HG03378 (cell line): ENCODE results near the gene GRM7.

Experiments
- ATAC-seq: cut with Tn5 transposase; IDR thresholded peaks from one replicate; pipeline ENCODE4 v1.9.1; 2021; ENCODE audit warnings: mild to moderate bottlenecking, moderate library complexity; ENCODE audit not compliant: unreplicated experiment

The GRM7 gene

DNA sequence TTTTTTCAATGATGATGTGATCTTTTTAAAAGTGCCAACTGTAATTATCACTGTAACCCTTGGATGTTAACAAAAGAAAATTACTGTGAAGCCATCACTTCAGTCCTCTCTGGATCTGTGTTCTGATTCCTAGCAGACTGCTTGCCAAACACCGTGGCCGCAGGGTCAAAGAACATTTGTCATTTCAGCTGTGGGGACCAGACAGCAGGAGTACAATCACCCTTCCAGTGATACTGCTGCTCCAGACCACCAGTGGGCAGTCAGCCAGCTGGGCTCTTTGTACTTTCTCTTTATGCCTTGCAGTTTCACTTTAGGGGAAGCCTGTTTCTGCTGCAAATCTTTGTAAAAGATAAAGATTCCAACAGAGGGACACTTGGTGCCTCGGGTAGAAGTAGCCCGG lies 770.0 kb downstream of the GRM7 start:
- no peak for ATAC-seq

DNA sequence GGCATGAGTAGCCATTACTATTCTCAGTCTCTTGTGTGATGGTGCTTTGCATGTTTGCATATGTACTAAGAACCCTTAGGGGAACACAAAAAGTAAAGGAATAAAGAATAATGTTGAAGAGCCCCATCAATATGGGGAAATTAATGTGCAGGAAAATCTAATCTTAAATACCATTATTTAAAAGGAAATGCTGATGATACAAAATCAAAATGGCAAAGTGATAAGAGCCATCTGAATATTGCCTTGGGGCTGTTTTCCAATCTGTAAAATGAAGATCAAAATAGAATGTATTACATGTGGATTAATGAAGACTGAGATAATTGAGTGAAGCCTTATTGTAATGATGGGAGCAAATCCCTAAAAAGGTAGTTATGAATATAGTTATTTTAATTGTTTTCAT lies 771.4 kb downstream of the GRM7 start:
- no peak for ATAC-seq

DNA sequence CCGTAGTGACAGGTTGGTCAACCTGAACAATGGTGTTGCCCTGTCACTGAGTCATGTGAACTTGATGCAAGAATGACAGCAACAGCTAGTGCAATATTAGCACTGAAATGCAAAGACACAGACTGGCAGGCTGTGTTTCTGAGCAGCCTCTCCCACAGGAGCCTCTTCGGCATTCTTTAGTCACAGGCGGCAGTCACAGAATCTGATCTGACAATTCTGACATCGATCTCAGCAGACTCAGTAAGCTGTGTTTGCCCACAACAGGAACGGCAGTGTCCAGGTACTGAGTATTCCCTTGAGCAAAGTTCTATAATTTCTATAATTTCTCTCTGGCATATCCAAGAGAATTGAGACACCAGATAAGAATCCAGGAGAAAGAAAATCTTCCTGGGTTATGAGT lies 776.8 kb downstream of the GRM7 start:
- ATAC-seq = no peak

DNA sequence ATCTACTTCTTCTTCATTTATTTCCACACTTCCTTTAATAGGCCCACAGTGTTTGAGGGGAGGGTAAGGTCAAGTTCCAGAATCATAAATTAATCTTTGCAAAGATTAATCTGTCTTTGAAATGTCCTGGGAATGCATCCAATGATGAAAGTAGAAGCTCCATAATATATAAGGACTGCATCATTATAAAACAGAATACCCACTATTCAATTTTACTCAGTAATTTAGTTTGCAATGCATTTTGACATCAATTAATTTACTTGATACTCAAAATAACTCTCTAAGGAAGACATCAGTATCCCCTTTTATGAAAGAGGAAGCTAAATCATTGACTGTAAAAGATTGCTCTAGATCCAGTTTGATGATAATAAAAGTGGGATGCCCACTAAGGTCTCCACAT lies 777.2 kb downstream of the GRM7 start:
- ATAC-seq = no peak

DNA sequence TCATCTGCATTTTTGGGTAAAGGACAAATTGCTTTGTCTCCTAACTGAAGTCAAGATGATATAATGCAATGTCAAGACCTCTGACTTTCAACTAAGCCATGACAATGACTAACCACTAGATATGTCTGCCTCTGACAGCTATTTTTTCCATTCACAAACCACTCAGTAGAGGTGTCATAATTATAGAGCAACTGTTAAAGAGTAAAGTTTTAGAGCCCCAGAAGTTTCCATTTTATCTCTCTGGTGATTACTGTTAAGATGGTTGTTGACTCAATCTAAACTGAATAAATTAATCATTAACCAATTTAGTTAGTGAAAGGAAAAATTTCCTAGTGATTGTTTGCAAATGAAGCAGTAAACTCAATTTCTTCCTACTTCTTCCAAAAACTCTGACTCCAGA lies 779.9 kb downstream of the GRM7 start:
- no peak for ATAC-seq

DNA sequence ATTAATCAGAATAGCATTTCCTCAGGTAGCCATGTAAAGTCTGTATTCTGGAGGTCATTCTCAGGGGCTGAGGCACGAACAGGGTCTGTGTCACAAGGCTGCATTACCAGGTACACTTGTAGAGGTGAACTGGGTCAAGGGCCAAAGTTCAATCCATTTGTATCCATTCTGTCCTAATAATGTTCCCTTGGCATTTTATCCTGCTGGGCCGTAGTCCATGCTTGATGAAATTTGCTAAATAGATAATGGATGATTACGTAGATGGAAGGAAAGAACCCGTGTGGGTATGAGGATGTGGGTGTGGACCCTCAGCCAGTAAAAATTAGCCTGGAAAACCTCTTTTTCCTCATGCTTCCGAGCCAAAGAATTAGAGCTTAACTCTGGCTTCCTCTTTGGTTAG lies 785.9 kb downstream of the GRM7 start:
- ATAC-seq = no peak

DNA sequence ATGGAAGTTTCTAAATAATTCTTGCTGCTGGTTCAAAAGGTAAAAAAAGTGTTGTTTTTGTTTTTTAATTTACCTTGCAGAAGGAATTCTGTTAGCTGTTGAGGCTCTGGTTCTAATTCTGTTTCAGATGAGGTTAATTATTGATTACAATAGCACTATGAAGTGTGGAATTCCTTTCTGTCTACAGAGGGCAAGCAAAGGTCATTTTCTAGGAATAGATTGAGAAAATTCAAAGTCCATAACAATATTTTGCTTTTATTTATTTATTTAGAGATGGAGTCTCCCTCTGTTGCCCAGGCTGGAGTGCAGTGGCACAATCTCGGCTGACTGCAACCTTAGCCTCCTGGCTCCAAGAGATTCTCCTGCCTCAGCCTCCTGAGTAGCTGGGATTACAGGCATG lies 789.6 kb downstream of the GRM7 start:
- no peak for ATAC-seq

DNA sequence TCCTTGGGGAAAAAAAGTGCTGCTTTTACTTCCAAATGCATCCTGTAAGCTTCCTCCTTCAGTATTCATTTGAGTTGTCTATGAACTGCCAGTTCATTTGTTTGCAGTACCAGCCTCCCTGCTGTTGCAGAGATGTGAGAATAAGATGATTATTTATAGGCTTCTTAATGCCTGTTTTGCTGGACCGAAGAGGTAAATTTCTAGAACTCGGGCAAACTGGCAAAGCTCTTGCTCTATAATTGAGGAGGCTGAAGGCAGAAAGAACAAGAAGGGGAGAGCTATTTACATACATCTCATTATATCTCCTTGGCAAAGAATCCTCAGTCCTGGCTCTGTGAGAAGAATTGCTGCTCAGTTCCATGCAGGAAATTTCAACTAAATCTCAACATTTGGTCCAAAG lies 790.4 kb downstream of the GRM7 start:
- ATAC-seq = no peak

DNA sequence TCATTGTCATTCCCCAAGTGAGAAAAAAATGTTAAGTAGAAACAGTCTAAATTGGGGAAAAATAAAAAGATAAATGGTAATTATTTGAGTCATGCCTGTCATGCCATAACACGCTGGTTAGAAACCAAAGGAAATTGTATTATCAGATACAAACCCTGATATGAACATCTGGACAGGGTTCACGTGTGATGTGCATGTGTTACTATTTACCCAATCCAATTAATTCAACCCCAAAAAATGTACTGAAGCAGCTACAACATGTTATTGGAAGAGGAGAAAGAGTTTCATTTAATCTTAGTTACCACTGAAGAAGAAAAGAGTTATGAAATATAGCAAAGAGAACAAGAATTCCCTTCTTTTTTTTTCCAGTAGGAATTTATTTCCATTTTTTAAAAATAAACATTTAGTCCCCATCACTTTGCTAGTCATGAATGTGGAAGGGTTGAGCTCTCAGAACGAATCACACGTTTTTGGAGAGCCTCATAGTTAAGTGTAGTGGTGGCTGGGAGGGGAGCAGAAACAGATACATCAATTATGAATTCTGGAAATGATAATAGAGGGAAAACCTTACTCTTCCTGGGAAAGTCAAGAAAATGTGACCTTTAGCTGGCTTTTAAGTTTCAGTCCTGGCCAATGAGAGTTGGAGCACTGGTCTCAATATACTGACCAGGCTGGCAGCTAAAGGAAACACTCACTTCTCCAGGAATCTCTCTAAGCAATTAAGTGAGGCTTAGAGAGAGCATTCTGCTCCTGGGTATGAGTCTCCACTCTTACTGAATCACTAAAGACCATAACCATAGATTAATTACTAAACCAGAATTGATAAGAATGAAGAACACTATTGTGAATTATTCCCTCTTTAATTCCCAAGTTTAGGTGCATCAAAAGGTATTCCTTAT lies 796.5 kb downstream of the GRM7 start:
- ATAC-seq = no peak

DNA sequence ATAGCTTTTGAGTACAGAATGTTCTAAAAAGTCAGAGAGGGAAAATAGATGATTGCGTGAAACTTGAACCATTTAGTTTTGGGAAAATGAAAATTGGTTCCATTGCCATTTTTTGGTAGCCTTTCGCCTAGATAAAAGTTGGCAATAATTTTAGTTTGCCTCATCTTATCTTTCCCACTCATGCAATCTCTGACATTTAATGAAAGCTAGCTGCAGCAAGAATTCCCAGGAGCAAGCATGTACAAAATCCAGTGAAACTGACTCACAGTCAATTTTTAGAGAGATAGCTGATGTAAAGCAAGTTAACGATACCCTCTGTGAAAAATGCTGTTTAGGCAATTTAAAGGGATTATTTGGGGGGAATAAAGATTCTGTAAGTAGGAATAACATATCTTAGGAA lies 797.4 kb downstream of the GRM7 start:
- ATAC-seq = no peak

DNA sequence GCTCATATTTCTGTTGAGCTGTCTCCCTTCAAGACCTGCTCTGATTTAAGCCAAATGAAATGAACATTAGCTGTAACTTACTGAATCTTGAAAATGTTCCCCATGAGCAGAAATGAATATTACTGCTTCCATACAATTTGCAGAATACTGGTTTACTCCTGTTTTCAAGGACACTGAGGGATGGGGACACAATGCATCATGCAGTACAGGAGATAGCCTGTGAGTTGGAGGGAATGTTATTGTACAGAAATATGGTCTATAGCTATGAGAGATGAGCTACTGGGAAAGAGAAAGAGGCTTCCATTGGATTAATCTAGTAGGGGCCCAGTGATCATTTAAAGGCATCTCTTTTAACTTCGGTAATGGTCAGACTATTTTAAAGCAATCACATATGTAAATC lies 798.2 kb downstream of the GRM7 start:
- no peak for ATAC-seq

DNA sequence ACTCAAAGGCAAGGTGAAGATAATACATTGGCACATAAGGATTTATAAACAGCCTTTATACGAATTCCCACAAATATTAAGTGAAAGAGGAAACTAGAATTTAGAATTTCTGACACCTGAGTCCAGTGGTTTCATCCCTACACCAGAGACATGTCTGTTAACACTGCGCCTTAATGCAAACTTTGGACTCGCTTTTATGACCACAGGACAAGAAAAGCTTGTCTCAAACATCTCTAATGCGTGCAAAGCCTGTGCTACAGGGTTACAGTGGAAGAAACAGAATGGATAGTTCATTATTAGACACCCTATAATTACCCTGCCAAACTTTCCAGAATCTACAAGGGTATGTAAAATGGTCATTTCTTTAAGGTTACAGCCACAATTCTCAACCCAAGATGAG lies 802.9 kb downstream of the GRM7 start:
- ATAC-seq = no peak

DNA sequence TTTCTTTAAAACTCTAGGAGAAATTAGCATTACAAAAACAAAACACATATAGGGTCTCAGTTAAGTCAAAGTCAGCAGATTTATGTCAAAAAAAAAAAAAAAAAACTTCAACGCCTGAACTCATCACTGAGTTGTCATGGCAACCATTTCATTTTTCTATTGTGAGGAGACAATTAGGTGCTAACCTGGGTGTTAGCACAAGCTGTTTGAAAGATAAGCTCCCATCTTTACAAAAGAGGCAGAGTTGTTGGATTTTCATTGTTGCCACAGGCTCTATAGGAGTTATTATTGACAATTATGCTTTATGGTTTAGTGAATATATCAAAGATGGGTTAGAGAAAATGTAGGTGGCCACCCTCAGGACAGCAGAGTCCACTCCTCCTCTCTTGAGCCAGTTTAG lies 806.9 kb downstream of the GRM7 start:
- ATAC-seq = no peak

DNA sequence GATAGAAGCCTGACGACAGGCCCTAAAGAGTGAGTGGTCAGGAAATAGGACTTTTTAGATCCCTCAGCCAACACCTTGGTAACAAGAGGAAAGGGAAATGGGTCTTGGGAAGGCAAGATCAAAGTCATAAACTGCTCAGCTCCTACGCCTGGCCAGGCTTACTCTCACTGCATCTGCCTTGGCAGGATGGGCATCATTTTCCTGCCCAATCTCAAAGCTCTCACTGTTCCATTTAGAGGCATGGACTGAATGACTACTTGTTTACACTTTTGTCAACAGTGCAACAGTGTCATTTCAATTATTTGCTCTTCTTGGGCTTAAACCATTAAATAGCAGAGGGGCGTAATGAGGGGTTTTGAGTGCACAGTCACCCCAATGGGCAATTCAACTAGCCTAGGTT lies 808.7 kb downstream of the GRM7 start:
- ATAC-seq = no peak

DNA sequence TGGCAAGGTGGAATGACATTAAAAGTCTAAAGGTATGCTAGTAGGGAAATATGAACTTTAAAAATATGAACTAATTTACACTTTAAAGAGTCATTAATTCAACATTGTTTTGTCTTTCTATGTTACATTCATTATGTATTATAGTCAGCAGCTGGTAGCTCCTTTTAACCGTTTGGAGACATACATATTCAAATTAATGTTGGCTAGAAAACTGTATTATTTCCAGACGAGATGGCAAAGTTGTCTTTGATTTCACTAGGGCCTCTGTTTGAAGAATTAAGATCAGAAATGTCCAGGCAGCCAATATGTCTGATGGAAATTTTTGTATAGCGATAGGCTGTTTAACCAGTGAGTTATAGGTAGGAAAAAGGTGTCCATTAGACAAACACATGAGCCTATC lies 817.6 kb downstream of the GRM7 start:
- no peak for ATAC-seq

DNA sequence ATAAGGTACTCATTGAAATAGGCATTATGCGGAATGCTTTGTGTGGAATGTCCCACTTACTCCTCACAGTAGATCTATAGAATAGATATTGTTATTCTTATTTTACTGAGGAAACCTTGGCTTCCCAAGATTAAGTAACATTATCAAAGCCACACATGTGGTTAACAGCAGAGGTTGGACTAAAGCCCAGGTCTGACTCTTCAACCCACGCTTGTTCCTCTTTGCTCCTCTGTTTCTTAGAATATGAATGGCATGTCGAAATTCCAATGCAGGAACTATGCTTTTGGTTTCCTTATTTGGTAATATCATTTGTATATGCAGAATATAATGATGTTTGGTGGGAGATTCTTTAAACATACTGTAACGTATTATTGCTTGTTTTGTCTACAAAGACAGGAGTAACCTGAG lies 821.9 kb downstream of the GRM7 start:
- no peak for ATAC-seq

DNA sequence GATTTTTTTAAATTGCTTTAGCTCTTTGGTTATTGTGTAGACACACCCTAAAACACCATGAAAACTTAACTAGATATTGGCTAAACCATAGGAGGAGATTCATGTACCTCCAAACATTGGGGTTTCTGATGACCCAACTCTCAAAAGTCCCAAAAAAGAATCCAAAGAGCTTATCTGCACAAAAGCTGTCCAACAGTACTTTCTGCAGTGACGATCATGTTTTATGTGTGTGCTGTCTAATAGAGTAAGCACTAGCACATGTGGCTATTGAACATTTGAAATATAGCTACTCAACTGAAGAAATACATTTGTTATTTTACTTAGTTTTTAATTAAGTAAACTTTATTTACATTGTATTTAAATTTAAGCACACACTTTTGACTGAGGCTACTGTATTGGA lies 822.5 kb downstream of the GRM7 start:
- no peak for ATAC-seq

DNA sequence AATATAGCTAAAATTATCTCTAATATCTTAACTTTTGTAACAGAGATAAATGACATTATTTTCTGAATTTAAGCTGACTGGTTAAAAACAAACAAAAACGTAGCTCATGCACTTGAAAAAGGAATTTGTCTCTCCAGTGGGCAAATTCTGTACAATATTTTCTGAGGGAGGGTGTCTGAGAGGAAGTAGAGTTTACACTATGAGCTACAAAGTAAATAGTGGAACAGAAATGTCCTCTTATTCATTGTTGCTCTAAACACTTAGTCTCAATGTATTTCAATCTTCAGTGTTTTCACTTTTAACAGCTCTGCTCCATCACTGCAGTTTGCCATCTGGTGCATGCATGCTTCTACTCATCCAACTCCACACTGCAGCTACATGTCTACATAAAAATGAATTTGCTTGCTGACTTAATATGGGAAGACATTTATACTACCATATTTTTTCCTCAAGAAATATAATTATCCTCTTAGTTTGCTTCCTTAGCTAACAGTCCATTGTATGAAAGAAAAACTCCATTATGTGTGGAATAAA lies 823.3 kb downstream of the GRM7 start:
- ATAC-seq = no peak

DNA sequence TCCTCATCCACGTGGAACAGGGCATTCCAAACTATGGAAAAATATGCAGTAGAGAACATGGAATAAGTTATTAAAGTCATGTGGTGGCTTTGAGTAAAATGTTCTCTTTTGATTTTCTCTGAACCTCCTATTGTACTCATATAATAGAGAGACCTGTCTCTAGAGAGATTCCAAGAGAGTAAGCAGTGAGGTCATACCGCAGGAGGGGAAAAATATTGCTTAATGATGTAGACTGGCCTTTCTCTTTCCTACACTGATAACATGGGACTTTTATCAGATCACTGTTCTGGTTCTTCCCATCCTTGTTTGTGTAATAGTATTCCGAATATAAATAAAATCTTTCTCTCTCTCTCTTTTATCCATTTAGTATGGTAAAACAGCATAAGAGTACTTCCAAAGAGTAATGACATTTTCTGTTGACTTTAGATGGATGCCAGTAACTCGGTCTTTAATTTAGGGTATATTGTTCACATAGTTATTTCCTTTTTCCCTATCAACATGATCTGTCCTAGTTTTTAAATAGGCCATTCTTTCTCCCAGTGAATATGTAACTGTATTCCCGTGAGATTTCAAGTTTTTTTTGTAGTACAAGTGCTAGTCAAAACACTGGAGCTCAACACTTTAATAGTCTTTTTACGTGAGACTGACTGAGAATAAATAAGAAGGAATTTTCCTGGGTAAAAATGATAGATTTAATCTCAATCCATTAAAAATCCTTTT lies 826.7 kb downstream of the GRM7 start:
- no peak for ATAC-seq

DNA sequence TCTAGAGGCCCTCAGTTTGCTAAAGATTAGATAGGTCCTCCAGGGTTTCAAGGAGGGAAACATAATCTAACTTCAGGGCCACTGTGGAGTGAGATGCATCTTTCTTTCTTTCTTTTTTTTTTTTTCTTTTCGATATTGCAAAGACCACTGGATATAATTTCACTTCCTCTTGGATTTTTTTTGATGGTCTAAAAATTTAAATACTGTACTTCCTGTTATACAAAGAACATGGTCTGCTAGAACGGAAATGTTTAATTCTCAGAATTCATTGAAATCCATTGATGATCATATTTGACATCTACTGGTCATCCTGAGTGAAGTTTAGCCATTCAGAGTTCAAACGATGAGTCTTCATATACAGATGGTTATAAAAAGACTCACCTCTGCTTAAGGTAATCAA lies 832.0 kb downstream of the GRM7 start:
- no peak for ATAC-seq

DNA sequence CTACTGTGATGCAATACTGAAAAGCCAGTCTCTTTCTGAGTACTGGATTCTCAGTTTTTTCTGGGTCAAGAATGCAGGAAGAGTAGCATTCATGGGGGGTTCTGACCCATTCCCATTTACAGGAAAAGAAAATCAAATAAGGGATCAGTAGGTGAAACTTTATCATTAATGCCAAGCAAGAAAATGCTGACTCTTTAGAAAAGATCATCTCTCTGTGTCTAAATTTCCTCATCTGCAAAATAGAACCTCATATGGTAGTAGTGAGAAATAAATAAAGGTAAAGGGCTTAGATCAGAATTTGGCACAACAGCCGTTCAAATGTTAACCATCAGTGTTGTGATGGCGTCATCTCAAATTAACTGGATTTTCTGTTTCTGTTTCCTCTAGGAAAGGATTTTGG lies 833.1 kb downstream of the GRM7 start:
- ATAC-seq = no peak

DNA sequence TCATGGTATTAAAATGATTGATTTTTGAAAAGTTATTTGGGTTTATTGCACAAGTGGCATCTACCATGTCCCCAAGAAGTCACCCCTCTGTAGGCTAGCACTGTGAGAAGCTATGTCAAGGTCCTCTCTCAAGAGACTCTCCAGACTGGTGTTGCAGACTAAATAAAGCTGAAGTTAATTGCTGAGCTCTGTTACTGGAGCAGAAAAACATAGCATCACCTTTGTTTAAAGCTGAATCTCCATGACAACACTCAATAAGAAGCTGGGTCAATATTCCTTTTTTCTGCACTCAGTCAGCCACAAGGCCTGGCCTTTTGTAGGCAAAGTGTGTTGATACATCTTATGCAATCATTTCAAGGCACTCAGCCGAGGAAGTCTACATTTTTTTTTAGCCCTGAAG lies 834.1 kb downstream of the GRM7 start:
- ATAC-seq = no peak
